Measurements from ENCODE around the gene CAPNS2.
A peak's percentile ranks its signal among the peaks of the same experiment; 100 is the strongest.
"Not testable (repeated sequence)": the region's sequence is repeated elsewhere in the genome, so short reads cannot be mapped to it uniquely, and the experiment has no call there.

Gene CAPNS2

GRCh38 chr16:55574811-55575210, 8.3 kb downstream of the CAPNS2 start:
- no peak overlapping the region for H3K4me3 Mint-ChIP-seq
- no peaks in the 10 kb centered on the region for H3K9me3 Mint-ChIP-seq
- H3K4me1 Mint-ChIP-seq (ENCODE audit: low read depth) = peaks cover 8% of the 10 kb centered on the region
- peak overlapping the region; percentile 32 for H3K27ac Mint-ChIP-seq
- intact Hi-C loops (cut with micrococcal nuclease) = no loop called here
- peaks cover 20% of the 10 kb centered on the region for H3K36me3 Mint-ChIP-seq (ENCODE audit: low read depth)
- no peaks in the 10 kb centered on the region for H3K27me3 Mint-ChIP-seq

GRCh38 chr16:55575496-55575895, 9.0 kb downstream of the CAPNS2 start:
- Mint-ChIP-seq H3K4me1 (ENCODE audit: low read depth) (peaks cover 12% of the 10 kb centered on the region), H3K9me3 (no peaks in the 10 kb centered on the region), H3K4me3 (no peak overlapping the region), H3K27me3 (no peaks in the 10 kb centered on the region), H3K36me3 (ENCODE audit: low read depth) (peaks cover 24% of the 10 kb centered on the region), H3K27ac (no peak overlapping the region)
- intact Hi-C loops (cut with micrococcal nuclease) = no loop called here

GRCh38 chr16:55576384-55576783, 9.9 kb downstream of the CAPNS2 start:
- no peak overlapping the region for H3K4me3 Mint-ChIP-seq
- H3K27ac Mint-ChIP-seq = no peak overlapping the region
- H3K9me3 Mint-ChIP-seq = no peaks in the 10 kb centered on the region
- H3K27me3 Mint-ChIP-seq = no peaks in the 10 kb centered on the region
- peaks cover 12% of the 10 kb centered on the region for H3K4me1 Mint-ChIP-seq (ENCODE audit: low read depth)
- intact Hi-C loops (cut with micrococcal nuclease) = no loop called here
- peaks cover 31% of the 10 kb centered on the region for H3K36me3 Mint-ChIP-seq (ENCODE audit: low read depth)

DNA sequence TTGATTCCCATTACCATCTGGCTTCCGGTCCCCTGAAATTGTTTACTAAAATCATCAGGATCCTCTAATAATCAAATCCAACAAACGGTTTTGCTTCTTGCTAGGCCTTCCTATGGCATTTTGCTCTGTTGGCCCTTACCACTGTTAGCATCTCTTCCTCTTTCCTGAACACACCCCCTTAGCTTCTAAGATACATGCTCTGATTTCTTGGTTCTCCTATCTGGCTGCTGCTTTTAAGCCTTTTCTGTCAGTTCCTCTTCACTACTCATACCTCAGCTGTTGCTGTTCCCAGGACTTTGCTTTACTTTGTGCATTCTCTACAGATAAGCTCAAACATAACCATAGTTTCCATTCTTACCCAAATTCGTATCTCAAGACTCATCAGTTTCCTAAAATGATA, 11.4 kb downstream of the CAPNS2 start:
- Mint-ChIP-seq H3K4me1 (ENCODE audit: low read depth) (peaks cover 12% of the 10 kb centered on the region), H3K27ac (no peak overlapping the region), H3K27me3 (no peaks in the 10 kb centered on the region), H3K4me3 (no peak overlapping the region), H3K9me3 (no peaks in the 10 kb centered on the region), H3K36me3 (ENCODE audit: low read depth) (peaks cover 28% of the 10 kb centered on the region)
- intact Hi-C loops (cut with micrococcal nuclease) = no loop called here

GRCh38 chr16:55585631-55586030, 19.1 kb downstream of the CAPNS2 start:
- intact Hi-C loops (cut with micrococcal nuclease) = no loop called here
- Mint-ChIP-seq H3K4me1 (ENCODE audit: low read depth) (no peaks in the 10 kb centered on the region), H3K36me3 (ENCODE audit: low read depth) (peaks cover 26% of the 10 kb centered on the region), H3K27ac (no peak overlapping the region), H3K9me3 (no peaks in the 10 kb centered on the region), H3K4me3 (no peak overlapping the region), H3K27me3 (no peaks in the 10 kb centered on the region)

GRCh38 chr16:55588799-55589198, 22.3 kb downstream of the CAPNS2 start:
- peaks cover 7% of the 10 kb centered on the region for H3K4me1 Mint-ChIP-seq (ENCODE audit: low read depth)
- no peaks in the 10 kb centered on the region for H3K9me3 Mint-ChIP-seq
- H3K36me3 Mint-ChIP-seq (ENCODE audit: low read depth) = peaks cover 14% of the 10 kb centered on the region
- H3K27me3 Mint-ChIP-seq = no peaks in the 10 kb centered on the region
- H3K27ac Mint-ChIP-seq = no peak overlapping the region
- intact Hi-C loops (cut with micrococcal nuclease) = no loop called here
- no peak overlapping the region for H3K4me3 Mint-ChIP-seq

- H3K27me3 Mint-ChIP-seq = no peaks in the 10 kb centered on the region
- intact Hi-C loops (cut with micrococcal nuclease) = no loop called here
- H3K4me3 Mint-ChIP-seq = no peak overlapping the region
- no peaks in the 10 kb centered on the region for H3K36me3 Mint-ChIP-seq (ENCODE audit: low read depth)
- no peaks in the 10 kb centered on the region for H3K9me3 Mint-ChIP-seq
- H3K27ac Mint-ChIP-seq = no peak overlapping the region
- peaks cover 7% of the 10 kb centered on the region for H3K4me1 Mint-ChIP-seq (ENCODE audit: low read depth)
Observed at GRCh38 chr16:55592306-55592705, 25.8 kb downstream of the CAPNS2 start.

DNA sequence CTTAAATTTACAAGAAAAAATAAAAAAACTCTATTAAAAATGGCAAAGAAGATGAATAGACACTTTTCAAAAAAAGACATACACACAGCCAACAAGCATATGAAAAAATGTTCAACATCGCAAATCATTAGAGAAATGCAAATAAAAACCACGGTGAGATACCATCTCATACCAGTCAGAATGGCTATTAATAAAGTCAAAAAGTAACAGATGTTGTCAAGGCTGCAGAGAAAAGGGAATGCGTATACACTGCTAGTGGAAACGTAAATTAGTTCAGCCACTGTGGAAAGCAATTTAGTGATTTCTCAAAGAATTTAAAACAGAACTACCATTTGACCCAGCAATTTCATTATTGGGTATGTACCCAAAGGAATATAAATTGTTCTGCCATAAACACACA, 31.4 kb downstream of the CAPNS2 start:
- no peaks in the 10 kb centered on the region for H3K4me1 Mint-ChIP-seq (ENCODE audit: low read depth)
- H3K4me3 Mint-ChIP-seq = no peak overlapping the region
- H3K27ac Mint-ChIP-seq = no peak overlapping the region
- H3K27me3 Mint-ChIP-seq = no peaks in the 10 kb centered on the region
- H3K36me3 Mint-ChIP-seq (ENCODE audit: low read depth) = no peaks in the 10 kb centered on the region
- intact Hi-C loops (cut with micrococcal nuclease) = no loop called here
- no peaks in the 10 kb centered on the region for H3K9me3 Mint-ChIP-seq

DNA sequence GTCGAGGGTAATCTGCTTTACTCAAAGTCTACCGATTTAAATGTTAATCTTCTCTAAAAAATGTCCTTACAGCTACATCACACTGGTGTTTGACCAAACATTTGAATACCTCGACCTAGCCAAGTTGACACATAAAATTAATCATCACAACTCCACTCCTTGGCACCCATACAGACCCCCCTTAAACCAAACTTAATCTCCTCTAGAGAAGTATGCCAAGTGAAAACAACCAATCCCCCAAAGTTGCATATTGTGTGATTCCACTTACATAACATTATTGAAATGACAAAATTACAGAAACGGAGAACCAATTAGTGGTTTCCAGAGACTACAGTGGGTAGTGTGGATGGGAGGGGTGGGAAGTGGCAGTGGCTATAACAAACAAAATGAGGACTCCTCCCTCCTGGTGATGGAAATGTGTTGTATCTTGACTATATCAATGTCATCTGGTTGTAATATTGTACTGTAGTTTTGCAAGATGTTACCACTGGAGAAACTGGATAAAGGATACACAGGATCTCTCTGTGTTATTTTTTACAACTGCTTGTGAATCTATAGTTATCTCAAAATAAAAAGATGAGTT, 39.4 kb downstream of the CAPNS2 start:
- Mint-ChIP-seq H3K9me3 (no peaks in the 10 kb centered on the region), H3K4me3 (no peak overlapping the region), H3K36me3 (ENCODE audit: low read depth) (no peaks in the 10 kb centered on the region), H3K4me1 (ENCODE audit: low read depth) (no peaks in the 10 kb centered on the region), H3K27me3 (no peaks in the 10 kb centered on the region), H3K27ac (no peak overlapping the region)
- intact Hi-C loops (cut with micrococcal nuclease) = no loop called here

DNA sequence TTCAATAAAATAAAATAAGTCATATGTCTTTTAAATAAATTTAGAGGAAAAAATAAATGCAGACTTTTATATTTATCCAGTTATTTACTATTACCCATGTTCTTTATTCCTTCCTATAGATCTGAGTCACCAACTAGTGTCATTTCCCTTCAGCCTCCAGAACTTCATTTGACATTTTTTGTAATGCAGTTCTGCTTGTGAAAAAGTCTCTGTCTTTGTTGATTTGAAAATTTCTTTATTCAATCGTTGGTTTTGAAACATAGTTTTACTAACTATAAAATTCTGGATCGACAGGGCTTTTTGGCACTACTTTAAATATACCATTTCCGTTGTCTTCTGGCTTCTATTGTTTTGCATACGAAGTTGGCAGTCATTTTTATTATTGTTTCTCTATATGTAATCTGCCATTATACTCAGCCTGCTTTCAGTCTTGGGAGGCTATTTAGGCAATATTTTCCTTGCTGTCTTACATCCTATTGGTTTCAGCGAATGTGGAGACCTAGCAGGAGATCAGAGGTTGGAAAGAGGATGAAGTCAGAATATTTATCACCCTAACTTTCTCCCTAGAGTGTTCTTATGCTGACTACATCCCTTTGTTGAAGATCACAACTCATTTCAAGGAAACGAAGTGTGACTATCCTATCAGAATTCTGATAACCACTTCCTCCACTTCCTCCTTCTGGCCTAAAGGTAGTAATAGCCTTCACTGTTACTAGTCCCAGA, 47.3 kb downstream of the CAPNS2 start:
- Mint-ChIP-seq H3K27ac (no peak overlapping the region), H3K36me3 (ENCODE audit: low read depth) (no peaks in the 10 kb centered on the region), H3K4me3 (no peak overlapping the region), H3K4me1 (ENCODE audit: low read depth) (no peaks in the 10 kb centered on the region), H3K27me3 (no peaks in the 10 kb centered on the region), H3K9me3 (peaks cover 12% of the 10 kb centered on the region)
- intact Hi-C loops (cut with micrococcal nuclease) = no loop called here

GRCh38 chr16:55615071-55615470, 48.6 kb downstream of the CAPNS2 start:
- intact Hi-C loops (cut with micrococcal nuclease) = no loop called here

DNA sequence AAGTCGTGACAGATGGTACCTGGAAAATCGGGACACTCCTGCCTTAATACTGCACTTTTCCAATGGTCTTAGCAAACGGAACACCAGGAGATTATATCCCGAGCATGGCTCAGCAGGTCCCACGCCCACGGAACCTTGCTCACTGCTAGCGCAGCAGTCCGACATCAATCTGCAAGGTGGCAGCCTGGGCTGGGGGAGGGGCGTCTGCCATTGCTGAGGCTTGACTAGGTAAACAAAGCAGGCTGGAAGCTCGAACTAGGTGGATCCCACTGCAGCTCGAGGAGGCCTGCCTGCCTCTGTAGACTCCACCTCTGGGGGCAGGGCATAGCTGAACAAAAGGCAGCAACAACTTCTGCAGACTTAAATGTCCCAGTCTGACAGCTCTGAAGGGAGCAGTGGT, 49.2 kb downstream of the CAPNS2 start:
- H3K27me3 Mint-ChIP-seq; H3K27ac Mint-ChIP-seq; intact Hi-C loops (cut with micrococcal nuclease); H3K36me3 Mint-ChIP-seq (ENCODE audit: low read depth); H3K4me1 Mint-ChIP-seq (ENCODE audit: low read depth); H3K4me3 Mint-ChIP-seq: not testable (repeated sequence)
- peaks cover 12% of the 10 kb centered on the region for H3K9me3 Mint-ChIP-seq

More at GRCh38 chr16:55615071-55615470, 48.6 kb downstream of the CAPNS2 start:
- Mint-ChIP-seq H3K27me3 (no peaks in the 10 kb centered on the region), H3K9me3 (peaks cover 12% of the 10 kb centered on the region), H3K36me3 (ENCODE audit: low read depth) (no peaks in the 10 kb centered on the region), H3K27ac (no peak overlapping the region), H3K4me3 (no peak overlapping the region), H3K4me1 (ENCODE audit: low read depth) (no peaks in the 10 kb centered on the region)
